Stimulated activated CD4-positive, alpha-beta T cell treated with anti-CD3 and anti-CD28 coated beads, Interleukin-4, amount 100 ng/mL, for 4 hours (primary cell): Measurements from ENCODE around the gene TRIO.

Experiments
- DNase-seq, 2 experiments: peaks; one replicate each; pipeline ENCODE4 v3.0.0-alpha.2; 2020

The TRIO gene

DNA sequence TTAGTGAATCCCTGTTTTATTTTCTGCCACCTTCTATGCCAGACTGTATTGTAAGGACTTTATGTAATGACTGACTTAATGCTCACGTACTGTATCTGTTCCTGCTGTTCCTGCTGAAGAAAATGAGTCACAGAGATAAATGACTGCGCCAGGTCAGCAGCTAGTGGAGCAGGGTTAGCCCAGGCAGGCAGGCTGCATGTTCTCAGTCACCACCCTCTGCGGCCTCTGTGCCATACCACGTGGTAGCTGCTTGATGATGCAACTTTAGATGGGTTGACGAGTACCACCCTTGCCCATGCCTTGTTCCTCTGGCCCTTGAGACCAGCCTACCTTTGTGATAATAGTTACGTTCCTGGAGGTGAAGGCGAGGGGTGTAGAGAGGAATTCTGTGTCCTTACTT, 161.9 kb downstream of the TRIO start:
- no peak for DNase-seq

DNA sequence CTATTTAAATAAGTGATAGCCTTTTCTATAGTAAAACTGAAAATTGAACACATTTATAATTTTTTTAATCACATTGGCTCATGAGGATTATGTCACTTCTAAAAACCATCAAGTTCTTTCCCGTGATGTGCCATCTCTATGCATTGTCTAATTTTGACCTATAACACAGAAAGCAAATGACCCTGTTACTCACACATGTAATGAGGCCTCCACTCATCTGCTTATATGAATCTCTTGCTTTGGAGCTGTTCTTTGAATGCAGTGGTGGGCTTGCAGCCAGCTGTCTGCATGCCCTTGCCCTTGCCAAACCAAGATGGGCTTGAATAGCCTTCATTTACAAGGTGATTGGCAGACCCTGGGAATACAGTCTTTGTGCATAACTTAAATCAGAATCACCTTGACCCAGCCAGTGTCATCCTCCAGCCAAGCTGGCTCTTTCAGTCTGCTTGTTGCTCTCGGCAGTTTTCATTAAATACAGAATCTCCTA, 163.2 kb downstream of the TRIO start:
- no peak for DNase-seq

DNA sequence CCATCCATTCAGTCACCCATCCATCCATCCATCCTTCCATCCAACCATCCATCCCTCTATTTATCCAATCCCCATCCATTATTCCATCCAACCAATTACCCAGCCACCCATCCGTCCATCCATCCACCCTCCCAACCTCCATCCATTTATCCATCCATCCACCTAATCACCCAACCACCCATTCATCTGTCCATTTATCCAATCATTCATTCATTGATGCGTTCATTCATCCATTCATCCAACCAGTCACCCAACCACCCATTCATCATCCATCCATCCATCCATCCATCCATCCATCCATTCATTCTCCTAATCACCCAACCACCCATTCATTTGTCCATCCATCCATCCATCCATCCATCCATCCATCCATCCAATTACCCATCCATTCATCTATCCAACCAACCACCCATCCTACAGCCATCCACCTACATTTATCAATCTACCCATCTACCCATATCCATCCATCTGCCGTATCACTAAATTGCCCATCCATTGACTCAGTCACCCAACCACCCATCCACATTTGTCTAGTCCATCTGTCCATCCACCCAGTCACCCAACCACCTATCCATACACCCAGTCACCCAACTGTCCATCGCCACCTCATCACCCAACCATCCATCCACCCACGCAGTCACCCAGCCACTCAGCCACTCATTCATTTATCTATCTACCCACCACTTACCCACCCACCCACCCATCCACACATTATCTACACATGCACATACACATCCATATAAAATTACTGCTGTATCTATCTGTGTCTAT, 165.4 kb downstream of the TRIO start:
- no peak for DNase-seq

DNA sequence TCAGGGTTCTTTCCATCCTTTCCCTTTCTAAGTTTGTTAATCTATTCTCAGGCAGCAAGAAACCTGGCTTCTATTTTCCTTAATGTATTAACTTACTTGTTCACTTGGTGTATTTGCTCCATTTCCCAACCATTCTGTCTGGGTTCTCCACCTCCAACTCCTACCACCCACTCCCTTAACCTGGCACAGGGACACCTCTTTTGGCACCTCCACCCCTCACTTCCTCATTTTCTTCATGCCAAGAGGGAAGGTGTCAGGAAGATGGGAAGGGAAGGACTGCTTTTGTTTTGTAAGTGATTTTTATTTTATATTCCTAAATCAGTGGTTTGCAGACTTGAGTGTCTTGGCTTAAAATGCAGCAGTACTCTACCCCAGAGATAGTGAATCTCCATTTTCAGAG, 166.1 kb downstream of the TRIO start:
- DNase-seq, result no peak

DNA sequence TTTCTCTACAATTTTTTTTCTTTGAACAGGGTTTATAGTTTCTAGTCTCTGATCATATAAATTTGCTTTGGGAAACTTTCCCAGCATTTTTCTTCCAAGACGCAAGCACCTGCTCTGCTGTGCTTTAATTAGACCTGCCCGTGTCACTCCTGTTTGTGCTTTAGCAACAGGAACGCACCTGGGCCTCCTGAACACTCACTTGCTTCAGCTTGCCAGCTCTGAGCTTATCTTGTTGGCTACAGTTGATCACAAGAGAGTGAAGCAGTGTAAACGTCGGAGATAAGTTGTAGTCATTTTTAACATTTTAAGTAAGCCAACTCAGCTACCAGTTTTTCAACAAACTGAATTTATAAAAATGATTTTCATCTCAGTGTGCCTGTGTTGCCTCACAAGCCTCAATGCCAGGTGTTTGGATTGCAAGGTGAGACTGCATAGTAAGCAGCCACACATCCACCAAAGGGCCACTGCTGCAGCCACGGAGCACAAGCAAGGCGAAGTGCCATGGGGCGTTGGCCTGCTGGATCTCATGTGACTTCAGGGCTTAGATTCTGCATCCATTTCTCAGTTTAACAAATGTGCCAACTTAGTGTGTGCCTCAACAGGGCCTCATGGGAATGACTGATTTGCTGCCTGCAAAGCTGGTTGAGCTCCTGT, 166.9 kb downstream of the TRIO start:
- DNase-seq, result no peak

DNA sequence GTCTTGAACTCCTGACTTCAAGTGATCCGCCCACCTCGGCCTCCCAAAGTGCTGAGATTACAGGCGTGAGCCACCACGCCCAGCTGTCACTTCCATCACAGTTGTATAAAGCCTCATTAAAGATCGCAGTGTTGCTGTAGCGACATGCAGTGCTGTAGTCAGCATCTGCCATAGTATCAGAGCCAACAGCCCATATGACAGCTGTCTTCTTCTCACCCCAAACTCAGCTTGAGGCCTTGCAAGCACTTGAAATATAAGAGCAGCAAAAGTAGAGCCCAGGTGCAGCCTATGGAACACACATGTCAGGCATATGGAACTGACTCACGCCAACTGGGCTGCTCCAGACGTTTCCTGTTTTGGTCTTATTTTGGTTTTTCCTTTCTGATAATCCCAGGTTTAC, 167.8 kb downstream of the TRIO start:
- no peak for DNase-seq

DNA sequence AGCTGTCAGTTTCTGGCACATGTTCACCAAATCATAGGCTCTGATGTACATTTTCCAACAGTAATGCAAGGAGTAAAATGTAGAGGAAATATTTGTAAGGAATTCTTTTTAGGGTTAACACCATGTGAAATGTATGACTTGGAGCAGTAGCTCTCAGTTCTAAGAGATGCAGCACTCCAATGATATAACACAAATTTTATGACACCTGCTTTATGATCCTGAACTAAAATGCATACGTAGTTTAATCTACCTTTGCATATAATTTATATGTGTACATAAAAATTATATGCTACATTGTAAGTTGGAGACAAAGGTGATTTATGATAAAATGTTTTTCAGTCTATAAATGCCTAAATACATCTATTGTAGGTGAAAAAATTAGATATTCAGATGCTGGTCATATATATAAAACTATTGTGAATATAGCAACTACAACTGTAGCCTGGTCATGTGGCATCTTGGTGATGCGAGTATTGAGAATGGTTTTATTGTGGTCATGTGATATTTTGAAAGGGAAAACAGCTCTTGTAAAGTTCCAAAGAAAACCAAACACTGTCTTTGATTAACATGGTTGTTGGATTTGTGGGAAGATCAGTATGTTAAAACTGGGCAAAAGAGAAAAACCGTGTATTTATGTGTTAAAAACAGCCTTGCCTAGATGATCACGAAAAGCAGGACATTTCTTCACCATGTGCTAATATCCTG, 171.0 kb downstream of the TRIO start:
- DNase-seq, result no peak

DNA sequence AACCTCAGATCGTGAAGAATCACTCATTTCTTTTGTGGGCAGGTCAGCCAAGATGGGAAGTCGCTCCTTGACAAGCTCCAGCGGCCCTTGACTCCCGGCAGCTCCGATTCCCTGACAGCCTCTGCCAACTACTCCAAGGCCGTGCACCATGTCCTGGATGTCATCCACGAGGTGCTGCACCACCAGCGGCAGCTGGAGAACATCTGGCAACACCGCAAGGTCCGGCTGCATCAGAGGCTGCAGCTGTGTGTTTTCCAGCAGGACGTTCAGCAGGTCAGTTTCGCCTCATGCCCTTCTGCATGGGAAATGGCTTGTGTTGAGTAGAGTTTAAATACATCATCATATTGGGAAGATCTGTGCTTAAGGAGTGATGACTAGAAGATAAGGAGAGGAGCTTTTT, 173.3 kb downstream of the TRIO start:
- DNase-seq, result no peak

DNA sequence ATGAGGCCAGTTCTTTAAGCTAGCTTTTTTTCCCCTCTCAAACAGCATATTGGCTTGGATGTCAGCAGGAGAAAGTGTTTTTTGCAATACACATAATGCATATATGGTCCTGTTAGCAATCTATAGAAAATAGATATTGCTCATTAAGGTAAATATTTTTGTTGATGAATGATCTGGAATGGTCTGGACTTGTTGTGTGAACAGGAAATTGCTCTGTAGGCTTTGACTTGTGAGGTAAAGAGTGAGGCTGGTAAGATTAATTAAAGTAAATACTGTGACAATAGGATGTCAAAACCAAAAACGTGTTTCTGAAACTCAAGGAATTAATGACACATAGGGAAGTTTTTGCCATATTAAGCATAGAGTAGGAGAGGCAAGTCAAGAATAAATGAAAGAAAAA, 176.0 kb downstream of the TRIO start:
- no peak for DNase-seq

DNA sequence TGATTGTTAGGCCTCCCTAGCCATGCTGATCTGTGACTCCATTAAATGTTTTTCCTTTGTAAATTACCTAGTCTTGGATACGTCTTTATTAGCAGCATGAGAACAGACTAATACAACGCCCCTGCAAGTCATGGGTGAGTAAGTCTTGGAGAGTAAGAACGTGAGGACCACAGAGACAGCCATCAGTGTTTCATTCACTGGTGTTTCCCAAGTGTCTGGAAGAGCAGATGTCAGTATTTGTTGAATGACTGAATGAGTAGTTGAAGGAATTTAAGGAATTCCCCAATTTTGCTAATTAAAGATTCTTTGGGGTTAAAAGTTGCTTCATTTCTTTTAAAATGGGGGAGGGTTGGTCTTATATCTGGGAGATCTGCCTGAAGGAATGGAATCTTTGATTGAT, 178.8 kb downstream of the TRIO start:
- DNase-seq, result no peak

DNA sequence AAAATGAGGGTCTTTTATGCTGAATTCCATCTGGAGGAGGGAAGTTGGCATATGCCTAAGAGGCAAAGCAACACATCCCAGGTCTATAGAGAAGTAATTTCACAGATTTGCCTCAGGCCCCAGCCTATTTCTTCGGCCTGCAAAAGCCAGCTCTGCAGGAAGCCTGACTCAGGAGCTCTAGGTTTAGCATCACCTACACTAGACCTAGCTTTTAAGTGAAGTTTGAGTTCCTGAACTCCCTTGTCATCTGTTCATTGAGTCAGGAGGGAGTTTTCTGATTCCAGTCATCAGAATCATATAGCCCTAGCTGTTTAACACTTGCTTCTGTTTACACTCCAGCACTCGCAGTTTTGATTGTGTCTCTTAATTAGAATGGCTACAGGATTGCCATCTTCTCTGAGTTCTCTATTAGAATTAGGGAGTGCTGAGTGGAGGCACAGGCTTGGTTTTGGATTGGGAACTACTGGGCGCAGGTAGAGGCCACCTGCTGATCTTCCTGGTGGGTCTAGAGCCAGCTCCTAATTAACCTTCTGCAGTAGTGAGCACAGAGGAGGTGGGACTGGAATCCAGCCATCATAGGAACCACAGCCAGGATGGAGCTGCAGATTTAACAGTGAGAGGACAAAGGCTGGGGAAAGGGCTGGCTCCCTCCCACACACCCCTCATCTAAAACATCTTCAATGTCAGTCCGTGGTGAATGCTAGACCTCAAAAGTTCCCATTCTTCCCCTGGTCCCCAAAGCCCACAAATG, 179.5 kb downstream of the TRIO start:
- no peak for DNase-seq

DNA sequence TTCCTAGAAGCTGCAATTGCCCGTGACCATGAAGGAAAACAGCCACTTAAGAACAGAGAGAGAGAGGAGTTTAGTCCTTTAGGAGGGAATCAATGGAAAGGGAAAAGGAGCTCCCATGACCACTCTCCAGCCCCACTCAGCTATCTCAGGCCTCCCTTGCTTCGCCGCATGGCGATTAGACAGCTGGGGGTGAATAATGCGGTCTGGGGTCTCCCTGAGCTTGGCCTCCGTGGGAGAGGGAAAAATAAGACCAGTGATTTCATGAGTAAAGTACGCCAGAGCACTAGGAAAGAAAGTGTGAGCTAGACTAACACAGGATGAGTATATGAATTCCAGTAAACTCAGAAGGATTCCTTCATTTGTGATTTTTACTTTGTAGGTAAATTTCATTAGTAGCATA, 180.3 kb downstream of the TRIO start:
- no peak for DNase-seq

DNA sequence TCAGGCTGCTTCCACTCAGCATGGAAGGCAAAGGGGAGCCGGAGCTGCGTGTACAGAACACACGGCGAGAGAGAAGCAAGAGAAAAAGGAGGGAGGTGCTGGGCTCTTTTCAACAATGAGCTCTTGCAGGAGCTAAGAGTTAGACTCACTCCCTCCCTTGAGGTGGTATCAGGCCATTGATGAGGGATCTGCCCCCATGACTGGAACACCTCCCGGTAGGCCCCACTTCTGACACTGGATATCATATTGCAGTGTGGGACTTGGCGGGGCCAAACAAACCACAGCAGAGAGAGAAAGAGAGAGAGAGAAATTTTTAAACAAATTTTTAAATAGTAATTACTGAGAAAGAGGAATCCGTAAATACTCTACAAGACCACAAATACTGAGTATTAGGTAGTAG, 182.2 kb downstream of the TRIO start:
- no peak for DNase-seq

DNA sequence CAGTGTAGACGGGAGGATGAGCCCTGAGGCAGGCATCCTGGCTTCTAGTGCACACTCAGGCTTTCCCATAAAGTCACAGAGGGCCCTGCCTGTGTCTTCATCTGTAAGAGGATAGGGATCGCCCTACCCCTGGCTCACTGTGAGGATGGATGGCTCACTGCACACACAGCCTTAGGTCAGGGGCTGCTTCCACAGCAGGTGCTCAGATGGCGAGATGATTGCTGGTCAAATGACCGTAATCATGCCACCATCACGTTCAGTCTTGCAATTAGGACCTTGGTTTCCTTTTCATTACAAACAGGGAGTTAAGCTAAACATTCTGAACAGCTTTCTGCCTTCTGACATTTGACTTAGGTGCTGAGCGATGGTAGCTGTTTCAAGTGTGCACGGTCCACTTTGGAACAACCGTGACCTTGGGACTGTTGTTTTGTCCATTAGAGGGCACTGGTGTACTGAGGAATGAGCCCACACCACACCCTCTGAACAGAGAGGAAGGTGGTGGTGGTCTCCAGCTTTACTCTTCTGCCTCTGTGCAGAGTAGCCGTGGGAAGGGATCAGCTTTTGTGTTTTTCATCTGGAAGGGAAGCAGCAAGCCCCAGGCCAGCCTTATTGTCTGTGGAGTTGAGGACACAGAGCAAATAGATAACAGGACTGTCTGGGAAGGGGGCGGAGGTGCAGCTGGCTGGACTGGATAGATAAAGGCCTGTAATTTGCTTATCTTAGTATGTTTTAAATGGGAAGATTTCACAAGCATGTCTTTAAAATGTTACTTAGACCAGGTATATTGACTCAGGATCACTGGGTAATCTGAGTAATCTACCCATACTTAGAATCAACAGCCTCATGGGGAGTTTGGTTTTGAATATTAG, 183.1 kb downstream of the TRIO start:
- no peak for DNase-seq

DNA sequence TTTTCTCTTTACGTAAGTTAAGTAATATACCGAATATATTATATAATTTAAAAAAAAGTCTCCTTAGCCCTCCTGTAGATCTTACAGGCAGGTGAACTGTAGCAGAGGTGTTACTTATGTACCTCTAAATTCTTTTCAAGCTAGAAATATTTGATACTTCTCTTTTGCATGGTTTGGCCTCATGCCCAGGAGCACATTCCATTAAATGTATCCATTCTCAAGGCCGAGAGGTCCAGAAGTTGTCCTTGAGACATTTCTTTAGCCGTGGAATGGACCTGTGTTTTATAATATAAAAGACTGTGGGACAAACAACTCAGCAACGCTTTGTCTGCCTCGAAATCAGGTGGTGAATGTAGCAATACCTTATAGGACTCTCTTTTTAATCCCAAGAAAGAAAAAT, 184.5 kb downstream of the TRIO start:
- DNase-seq, result no peak

DNA sequence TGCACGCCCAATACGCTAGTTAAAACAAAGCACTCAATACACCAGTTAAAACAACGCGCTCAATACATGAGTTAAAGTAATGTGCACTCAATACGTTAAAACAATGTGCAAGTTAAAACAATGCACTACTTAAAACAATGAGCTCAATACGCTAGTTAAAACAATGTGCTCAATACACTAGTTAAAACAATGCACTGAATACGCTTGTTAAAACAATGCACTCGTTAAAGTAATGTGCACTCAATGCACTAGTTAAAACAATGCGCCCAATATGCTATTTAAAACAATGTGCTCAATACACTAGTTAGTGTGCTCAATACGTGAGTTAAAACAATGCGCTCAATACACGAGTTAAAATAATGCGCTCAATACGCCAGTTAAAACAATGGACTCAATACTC, 185.0 kb downstream of the TRIO start:
- no peak for DNase-seq

DNA sequence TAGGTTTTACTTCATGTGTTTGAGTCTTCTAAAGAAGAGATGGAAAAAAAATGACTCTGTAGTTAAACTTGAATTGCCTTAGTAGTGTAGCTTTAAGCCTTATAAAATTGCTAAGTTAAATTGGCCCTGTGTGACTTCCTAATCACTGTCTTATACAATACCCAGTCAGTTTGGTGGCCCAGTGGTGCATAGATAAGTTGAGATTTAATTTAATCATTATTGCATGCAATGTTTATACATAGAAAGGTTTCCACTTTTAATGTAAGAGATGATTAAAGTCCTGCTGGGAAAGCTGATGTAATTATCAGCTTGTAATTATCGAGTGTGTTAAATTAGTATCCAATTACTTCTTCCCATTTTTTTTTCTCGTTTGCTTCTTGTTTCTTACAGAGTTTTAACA, 187.1 kb downstream of the TRIO start:
- no peak for DNase-seq

DNA sequence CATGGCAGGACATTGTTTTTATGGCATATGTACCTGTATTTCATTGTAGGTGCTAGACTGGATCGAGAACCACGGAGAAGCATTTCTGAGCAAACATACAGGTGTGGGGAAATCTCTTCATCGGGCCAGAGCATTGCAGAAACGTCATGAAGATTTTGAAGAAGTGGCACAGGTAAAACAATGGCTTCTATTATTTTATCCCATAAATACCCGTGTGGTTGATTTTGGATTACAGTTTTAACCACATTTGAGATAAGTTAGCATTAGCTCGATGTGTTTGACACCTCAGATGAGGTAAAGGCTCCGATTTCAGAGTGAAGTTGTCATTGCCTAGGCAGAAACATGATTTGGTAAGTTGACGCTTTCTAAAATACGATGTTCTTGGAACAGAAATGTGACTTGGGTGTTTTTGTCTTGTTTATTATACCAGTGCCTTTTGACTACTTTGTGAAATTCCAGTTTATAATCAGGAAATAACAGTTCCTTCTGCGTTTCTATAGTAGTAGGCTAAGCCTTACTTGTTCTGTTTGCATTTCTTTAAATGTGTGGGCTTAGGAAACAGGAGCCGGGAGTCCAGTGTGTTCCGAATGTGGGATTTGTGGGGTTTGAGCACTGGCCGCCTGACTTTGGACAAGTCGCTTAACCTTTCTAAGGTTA, 187.7 kb downstream of the TRIO start:
- DNase-seq, result no peak

DNA sequence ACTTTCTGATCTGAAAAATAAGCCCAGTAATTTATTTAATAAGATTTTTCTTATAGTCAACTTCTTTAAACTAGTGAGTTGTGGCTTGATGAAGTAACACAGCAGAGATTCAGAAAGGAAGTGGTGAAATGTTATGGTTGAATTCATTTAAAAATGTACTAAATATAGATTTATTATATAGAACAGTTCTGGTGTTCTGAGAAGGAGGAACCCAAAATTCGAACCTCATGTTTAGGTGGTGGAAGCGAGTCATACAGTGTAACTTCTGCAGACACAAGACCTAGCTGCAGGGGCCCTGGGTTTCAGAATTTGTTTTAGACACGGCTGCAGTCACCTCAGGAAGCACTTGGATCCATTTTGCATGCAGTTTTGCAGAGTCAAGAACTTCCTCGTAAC, 188.2 kb downstream of the TRIO start:
- DNase-seq, result no peak

DNA sequence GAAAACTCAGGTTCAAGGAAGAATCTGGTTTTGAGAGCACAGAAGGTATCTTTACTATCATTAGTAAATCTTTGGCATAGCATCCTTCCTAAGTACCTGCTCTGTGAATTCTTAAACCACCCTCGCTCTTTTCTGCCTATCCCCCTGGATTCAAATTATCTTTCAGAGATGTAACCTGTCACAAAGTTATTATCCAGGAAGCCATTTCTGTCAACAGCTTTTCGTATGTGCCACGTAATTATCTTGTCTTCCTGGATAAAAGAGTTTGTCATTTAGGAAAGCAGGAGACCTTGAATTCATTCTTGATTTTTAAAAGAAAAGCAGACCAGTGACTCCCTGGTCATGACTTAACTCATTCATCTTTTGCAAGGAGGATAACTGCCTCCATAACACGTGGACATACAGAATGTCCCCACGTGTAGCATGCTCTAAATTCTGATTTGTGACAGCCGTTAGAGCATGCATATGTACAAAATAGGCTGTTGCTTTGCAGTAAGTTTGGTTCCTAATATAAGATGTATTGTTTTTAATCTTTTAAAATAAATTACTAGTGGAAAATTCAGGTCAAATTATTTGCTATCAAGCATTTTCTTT, 189.0 kb downstream of the TRIO start:
- DNase-seq, result no peak

DNA sequence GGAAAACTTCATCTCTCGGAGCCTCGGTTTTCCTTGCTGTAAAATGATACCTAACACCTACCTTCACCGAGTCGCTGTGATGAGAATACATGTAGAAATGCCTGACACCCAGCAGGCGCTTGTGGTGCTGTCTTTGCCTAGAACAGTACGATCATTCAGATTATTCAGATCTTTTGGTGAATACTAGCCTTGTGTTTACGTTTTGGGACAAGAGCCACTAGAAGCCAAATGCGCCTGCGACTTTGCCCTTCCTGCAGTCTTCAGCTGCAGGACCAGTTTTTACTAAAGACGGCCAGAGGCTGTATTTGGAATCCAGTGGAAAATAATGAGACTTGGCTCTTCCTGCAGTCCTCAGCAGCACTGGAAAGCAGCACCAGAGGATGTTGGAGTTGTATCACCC, 189.6 kb downstream of the TRIO start:
- no peak for DNase-seq
